GM12878 (cell line): ENCODE results near the gene NT5C2. TPM values are rescaled to one million over a fixed set of nuclear protein-coding genes. Genes with fewer than 3 reads are reported as not detected.

ENCODE experiments used
- ATAC-seq: fragments of 200-7000 bp; cut with Tn5 transposase; 3 replicates; pipeline ENCODE4 v1.9.1; 2020; ENCODE audit warnings: mild to moderate bottlenecking, moderate library complexity
- BruUV-seq: library from RNA; stranded (reverse); fragments of 400-500 nt; replicated peaks from 2 replicates; lab custom pipeline; 2021; lab: Mats Ljungman, UMichigan
- CTCF ChIA-PET: fragments of 300-600 bp; sonication (Branson Sonifier 250); formaldehyde crosslinking; extraction: SDS; loops from one replicate; lab custom pipeline; 2021; ENCODE audit warnings: inconsistent platforms; lab: Yijun Ruan, JAX
- POLR2A ChIA-PET: fragments of 350-600 bp; formaldehyde crosslinking; extraction: SDS; loops from one replicate; lab custom pipeline; 2021; ENCODE audit warnings: inconsistent platforms; lab: Charles Lee
- RAD21 ChIA-PET: fragments of 300-600 bp; sonication (Branson Sonifier 250); formaldehyde crosslinking; loops from one replicate; lab custom pipeline; 2023; ENCODE audit warnings: antibody characterized with exemption; ENCODE audit not compliant: unreplicated experiment; lab: Charles Lee
- SMC1A ChIA-PET: fragments of 300-600 bp; sonication (Branson Sonifier 250); formaldehyde crosslinking; loops from one replicate; lab custom pipeline; 2023; ENCODE audit not compliant: unreplicated experiment, uncharacterized antibody; lab: Charles Lee
- DNase-seq: peaks from one replicate; pipeline ENCODE4 v3.0.0-alpha.2; 2011; ENCODE audit warnings: low read depth, low spot score
- FAIRE-seq: peaks from 3 replicates; lab custom pipeline; 2011; peaks lifted over from hg19 to GRCh38; lab: Jason Lieb, UNC
- H2AFZ ChIP-seq: 2 replicates; pipeline ENCODE4 v1.6.0; 2011; ENCODE audit warnings: low read depth, low read length, control low read depth; ENCODE audit not compliant: control insufficient read depth
- H3K27ac ChIP-seq: 2 replicates; pipeline ENCODE4 v1.5.1; 2011; ENCODE audit warnings: control low read depth; ENCODE audit not compliant: control insufficient read depth, insufficient read depth
- H3K27me3 ChIP-seq, 2 experiments: replicated peaks in 1 of 2; 2 replicates each; pipeline versions ENCODE4 v1.6.0 to v1.6.1; 2011; ENCODE audit warnings: low read length in 1 of 2; ENCODE audit not compliant: control insufficient read depth in 2 of 2, insufficient read depth in 2 of 2
- H3K36me3 ChIP-seq, 2 experiments: 2 replicates each; pipeline ENCODE4 v1.5.1; 2011; ENCODE audit warnings: low read length in 1 of 2; ENCODE audit not compliant: control insufficient read depth in 2 of 2, insufficient read depth in 2 of 2
- H3K4me1 ChIP-seq: 2 replicates; pipeline ENCODE4 v1.6.1; 2011; ENCODE audit warnings: mild to moderate bottlenecking, low read length, moderate library complexity, mixed read lengths; ENCODE audit not compliant: control insufficient read depth, insufficient read depth
- H3K4me2 ChIP-seq: 2 replicates; pipeline ENCODE4 v1.6.0; 2011; ENCODE audit warnings: control low read depth; ENCODE audit not compliant: control insufficient read depth, insufficient read depth
- H3K4me3 ChIP-seq: fragments of 200-600 bp; sonication (generic); 2 replicates; pipeline ENCODE4 v1.5.1; 2016
- H3K79me2 ChIP-seq: 2 replicates; pipeline ENCODE4 v1.6.0; 2011; ENCODE audit warnings: low read length; ENCODE audit not compliant: control insufficient read depth, insufficient read depth
- H3K9ac ChIP-seq: 2 replicates; pipeline ENCODE4 v1.8.0; 2011; ENCODE audit warnings: low read length, control low read depth, mixed read lengths; ENCODE audit not compliant: control insufficient read depth, insufficient read depth
- H3K9me3 ChIP-seq: replicated peaks from 3 replicates; pipeline ENCODE4 v1.5.1; 2011; ENCODE audit warnings: mild to moderate bottlenecking, low read length; ENCODE audit not compliant: control insufficient read depth, insufficient read depth
- H4K20me1 ChIP-seq: 2 replicates; pipeline ENCODE4 v1.6.0; 2011; ENCODE audit not compliant: control insufficient read depth, insufficient read depth
- BACH1 ChIP-seq: fragments of 450-650 bp; IDR thresholded peaks from 2 replicates; pipeline ENCODE4 v1.6.1; 2017; ENCODE audit warnings: mild to moderate bottlenecking, borderline replicate concordance
- CBFB ChIP-seq: IDR thresholded peaks from 2 replicates; pipeline ENCODE4 v1.6.1; 2016; ENCODE audit warnings: antibody characterized with exemption, low read depth
- CUX1 ChIP-seq: IDR thresholded peaks from 2 replicates; pipeline ENCODE4 v1.6.1; 2012; ENCODE audit warnings: improper control_type of control experiment, low read depth, low read length; ENCODE audit not compliant: insufficient replicate concordance
- JUNB ChIP-seq: IDR thresholded peaks from 2 replicates; pipeline ENCODE4 v1.6.1; 2016; ENCODE audit warnings: antibody characterized with exemption, mild to moderate bottlenecking
- PML ChIP-seq: IDR thresholded peaks from 2 replicates; pipeline ENCODE4 v1.6.1; 2012; ENCODE audit warnings: low read length, inconsistent platforms
- REST ChIP-seq: IDR thresholded peaks from 2 replicates; pipeline ENCODE4 v1.6.1; 2012; ENCODE audit warnings: mild to moderate bottlenecking, low read depth, low read length
- SIN3A ChIP-seq: IDR thresholded peaks from 2 replicates; pipeline ENCODE4 v1.6.1; 2012; ENCODE audit warnings: low read depth, low read length, improper control_type of control experiment
- SPI1 ChIP-seq: IDR thresholded peaks from 2 replicates; pipeline ENCODE4 v1.6.1; 2011; ENCODE audit warnings: low read depth, mild to moderate bottlenecking, low read length, moderate library complexity, borderline replicate concordance; ENCODE audit not compliant: insufficient read depth
- SRF ChIP-seq, 2 experiments: IDR thresholded peaks; 2 replicates each; pipeline ENCODE4 v1.6.1; 2011; ENCODE audit warnings: low read depth in 2 of 2, low read length in 2 of 2, mild to moderate bottlenecking in 1 of 2, moderate library complexity in 1 of 2
- ZBTB40 ChIP-seq: fragments of 450-650 bp; IDR thresholded peaks from 2 replicates; pipeline ENCODE4 v1.6.1; 2016; ENCODE audit warnings: mild to moderate bottlenecking, moderate library complexity, borderline replicate concordance
- WGBS: methylation state at CpG from one replicate; pipeline ENCODE4 v1.1.6; 2016; ENCODE audit warnings: low lambda C conversion rate; ENCODE audit not compliant: insufficient replicate concordance, insufficient coverage; ENCODE audit errors: missing lambda C conversion rate; 5-methylcytosine and 5-hydroxymethylcytosine counted together
- in situ Hi-C: fragments of 300-500 bp; cut with MboI; formaldehyde crosslinking; loops from 9 replicates; pipeline ENCODE4 v1.14.3; 2018; ENCODE audit warnings: mixed read lengths
- intact Hi-C: fragments of 100-400 bp; cut with micrococcal nuclease; formaldehyde crosslinking; loops from one replicate; pipeline ENCODE4 v1.14.2; 2022; ENCODE audit not compliant: unreplicated experiment
- polyA plus RNA-seq, 11 experiments: library from polyadenylated mRNA; depleted of rRNA in 4 of 11; unstranded in 6 of 11; stranded (reverse) in 5 of 11; fragments of >200 nt; fragmentation: Nextera tagmentation in 4 of 11; fragmentation: Illumina TruSeq in 1 of 11; extraction: Ambion mirVana in 4 of 11; extraction: Trizol in 1 of 11; gene quantifications; 1 replicate in 1 of 11; 2 replicates in 10 of 11; pipeline versions ENCODE4 v1.2.1 to v1.2.3, GENCODE V29; 2011 to 2016; ENCODE audit warnings: inconsistent platforms in 2 of 11, missing spikeins in 2 of 11, low read depth in 1 of 11
- total RNA-seq, 4 experiments: library from RNA; depleted of rRNA in 3 of 4; stranded (reverse); fragments of >200 nt in 3 of 4; fragmentation: Illumina TruSeq in 1 of 4; extraction: Trizol in 1 of 4; gene quantifications; 2 replicates each; pipeline versions ENCODE4 v1.2.1 to v1.2.3, GENCODE V29; 2013 to 2021

Gene NT5C2
- total and polyA plus RNA-seq, 10 of the 15 experiments (the other 5 are each of a cell fraction or from before 2014, with no cell fraction given), result 15.8 to 70.1 (median 56.0) TPM

GRCh38 chr10:103145860-103146466 is 47.1 kb downstream of the NT5C2 start:
- Histone ChIP-seq H3K27ac (no peak overlapping the region), H4K20me1 (no peaks in the 10 kb centered on the region), H3K4me1 (no peaks in the 10 kb centered on the region), H2AFZ (no peak overlapping the region), H3K4me2 (no peak overlapping the region), H3K9me3 (no peaks in the 10 kb centered on the region), H3K36me3 (no peaks in the 10 kb centered on the region), H3K27me3 (no peaks in the 10 kb centered on the region), H3K4me3 (no peak overlapping the region), H3K9ac (no peak overlapping the region), H3K79me2 (no peaks in the 10 kb centered on the region; the same call in 1 of the 2 replicates)
- ChIA-PET CTCF (interaction anchor here (3.2 kb wide), 1 partner anchor 9 kb away, joined by 20 read pairs; no protein-coding TSS in a partner anchor), SMC1A (interaction anchor here (1.1 to 2.8 kb wide), 3 partner anchors 9 to 83 kb away, joined by 3 to 18 read pairs (median 3); no protein-coding TSS in a partner anchor), POLR2A (interaction anchor here (0.8 kb wide), 1 partner anchor 96 kb away, joined by 3 read pairs; no protein-coding TSS in a partner anchor), RAD21 (no interaction called here)
- 99% methylated on average over 3 of the region's 3 CpGs for WGBS
- no peak for ATAC-seq
- DNase-seq, result no peak
- in situ Hi-C loops (no loop called here), intact Hi-C loops (no loop called here)
- FAIRE-seq, result no peak
- no peak for TF ChIP-seq SIN3A
- TF ChIP-seq REST, result no peak
- TF ChIP-seq SRF (IDR thresholded peaks at IDR 0.05; ENCODE audit: low read depth in 2 of 2, low read length in 2 of 2), result no peak
- no peak for TF ChIP-seq ZBTB40
- no peak for TF ChIP-seq SPI1
- no peak for TF ChIP-seq BACH1
- TF ChIP-seq PML, result no peak
- no peak for TF ChIP-seq CBFB
- no peak for TF ChIP-seq JUNB
- TF ChIP-seq CUX1, result no peak
- BruUV-seq, result no TSS peak
